GM12891 (cell line): ENCODE results near the gene COL4A2.

Experiments used
- POLR2A ChIP-seq: IDR thresholded peaks from 2 replicates; pipeline ENCODE4 v1.6.1; 2011; ENCODE audit warnings: low read depth, low read length, control low read depth
- POLR2AphosphoS5 ChIP-seq: IDR thresholded peaks from 2 replicates; pipeline ENCODE4 v1.6.1; 2011; ENCODE audit warnings: low read depth, low read length, control low read depth
- POU2F2 ChIP-seq: IDR thresholded peaks from 2 replicates; pipeline ENCODE4 v1.6.1; 2011; ENCODE audit warnings: low read depth, mild to moderate bottlenecking, control low read depth, low read length, moderate library complexity
- SPI1 ChIP-seq: IDR thresholded peaks from 2 replicates; pipeline ENCODE4 v1.6.1; 2011; ENCODE audit warnings: low read depth, low read length, control low read depth
- TAF1 ChIP-seq: IDR thresholded peaks from 2 replicates; pipeline ENCODE4 v1.6.1; 2011; ENCODE audit warnings: low read depth, low read length, control low read depth

GRCh38 chr13:110369400-110369799, 62.3 kb downstream of the COL4A2 start:
- TF ChIP-seq POLR2A (no peak), POLR2AphosphoS5 (no peak), SPI1 (no peak), POU2F2 (no peak), TAF1 (no peak)
